Spinal cord (tissue), 10 donors: ENCODE measurements around the gene THRA. TPM values are rescaled to one million over a fixed set of nuclear protein-coding genes. Genes with fewer than 3 reads are reported as not detected.
A peak's percentile ranks its signal among the peaks of the same experiment; 100 is the strongest.

Experiments
- DNase-seq, 6 donors: peaks; one replicate each; pipeline versions ENCODE4 v3.0.0 to v3.0.0-alpha.2; 2013 to 2015; ENCODE audit warnings: low spot score in 6 of 6, low read depth in 4 of 6
- H3K27ac ChIP-seq: one replicate; pipeline ENCODE4 v1.5.1; 2013; ENCODE audit warnings: low read depth, low read length, control low read depth
- H3K27me3 ChIP-seq: one replicate; pipeline ENCODE4 v1.6.1; 2013; ENCODE audit warnings: low read length; ENCODE audit not compliant: control insufficient read depth, insufficient read depth
- H3K36me3 ChIP-seq: one replicate; pipeline ENCODE4 v1.6.1; 2013; ENCODE audit warnings: low read length; ENCODE audit not compliant: control insufficient read depth, insufficient read depth
- H3K4me1 ChIP-seq: one replicate; pipeline ENCODE4 v1.6.1; 2013; ENCODE audit warnings: low read length; ENCODE audit not compliant: control insufficient read depth, insufficient read depth
- H3K4me3 ChIP-seq: one replicate; pipeline ENCODE4 v1.5.1; 2013; ENCODE audit warnings: low read depth, low read length, control low read depth
- H3K9me3 ChIP-seq: one replicate; pipeline ENCODE4 v1.6.1; 2013; ENCODE audit warnings: low read length; ENCODE audit not compliant: control insufficient read depth, insufficient read depth
- WGBS: methylation state at CpG from one replicate; pipeline ENCODE4 v1.1.5; 2013; ENCODE audit warnings: missing lambda C conversion rate; ENCODE audit not compliant: insufficient coverage; 5-methylcytosine and 5-hydroxymethylcytosine counted together
- polyA plus RNA-seq, 2 donors: library from polyadenylated mRNA; unstranded; fragments of 120-200 nt; gene quantifications; one replicate each; pipeline ENCODE4 v1.2.1, GENCODE V29; 2013; ENCODE audit not compliant: insufficient read length in 2 of 2
- total RNA-seq, 2 donors: library from RNA; depleted of rRNA in 1 of 2; stranded (reverse); fragments of 120-200 nt in 1 of 2; fragments of >200 nt in 1 of 2; gene quantifications; one replicate each; pipeline versions ENCODE4 v1.2.3 to v1.2.4, GENCODE V29; 2013 to 2014
- donor health status: healthy.

Gene THRA
- total and polyA plus RNA-seq, 4 donors = 80.1 to 252 (median 197) TPM

DNA sequence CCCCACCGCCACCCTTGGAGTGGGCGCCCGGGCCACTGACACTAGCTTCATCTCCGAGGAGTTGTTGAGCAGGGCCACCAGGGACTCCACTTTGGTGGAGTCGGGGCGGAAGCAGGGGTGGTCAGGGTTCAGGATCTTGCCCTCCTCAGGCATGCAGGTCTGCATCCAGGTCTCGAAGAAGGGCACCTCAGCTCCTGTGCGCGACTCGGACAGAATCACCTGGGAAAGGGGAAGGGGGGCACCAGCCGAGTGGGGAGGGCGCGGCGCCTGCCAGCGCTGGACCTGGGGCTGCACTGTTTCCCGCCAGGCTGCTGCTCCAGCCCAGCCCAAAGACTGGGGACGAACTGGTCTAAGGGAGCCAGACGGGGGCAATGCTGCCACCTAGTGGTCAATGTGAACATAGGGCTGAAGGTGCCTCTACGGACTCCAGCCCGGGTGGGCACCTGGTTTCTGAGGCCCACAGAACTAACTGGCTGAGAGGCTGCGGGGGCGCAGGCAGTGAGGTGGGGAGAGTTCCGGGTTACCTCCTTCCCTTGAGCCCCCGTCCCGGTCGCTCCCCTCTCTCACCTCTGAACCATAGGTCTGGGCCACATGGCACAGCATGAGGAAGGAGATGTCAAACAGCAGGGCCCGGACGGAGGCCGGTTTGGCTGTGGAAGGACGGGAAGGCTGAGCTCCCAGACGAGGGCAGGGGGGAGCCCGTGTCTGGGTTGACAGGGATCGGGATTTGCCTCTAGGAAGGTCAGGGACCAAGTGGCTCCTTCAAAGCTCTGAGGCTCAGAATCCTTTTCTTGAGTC lies 35.8 kb upstream of the THRA start:
- no peak overlapping the region for H3K27ac ChIP-seq
- no peak overlapping the region for H3K4me3 ChIP-seq
- peaks cover 100% of the 10 kb centered on the region for H3K36me3 ChIP-seq
- DNase-seq = peak in 4 of 6 donors; percentile 55 to 89 (median 76)
- 41% methylated on average over 28 of the region's 33 CpGs for WGBS
- H3K9me3 ChIP-seq = no peaks in the 10 kb centered on the region
- no peaks in the 10 kb centered on the region for H3K27me3 ChIP-seq
- peaks cover 22% of the 10 kb centered on the region for H3K4me1 ChIP-seq

DNA sequence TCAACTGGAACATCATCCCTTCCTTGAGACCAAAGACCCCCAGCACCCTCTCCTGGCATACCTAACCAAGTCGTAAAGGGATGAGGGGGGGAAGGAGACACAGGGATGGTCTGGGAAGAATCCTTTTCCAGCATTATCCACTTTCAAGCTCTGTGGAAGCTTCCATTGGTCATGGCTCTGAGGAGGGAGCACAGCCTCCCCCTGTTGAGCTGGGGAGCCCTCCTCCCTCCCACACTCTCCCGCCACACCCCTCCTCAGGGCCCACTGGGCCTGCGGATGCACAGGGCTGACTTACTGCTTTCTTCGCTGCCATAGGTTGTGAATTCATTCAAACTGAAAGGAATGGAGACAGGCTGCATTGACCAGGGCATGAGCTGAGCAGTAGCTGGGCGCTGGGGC lies 35.2 kb upstream of the THRA start:
- no peak for DNase-seq
- Histone ChIP-seq H3K27ac (no peak overlapping the region), H3K4me1 (peaks cover 19% of the 10 kb centered on the region), H3K36me3 (peaks cover 100% of the 10 kb centered on the region), H3K27me3 (no peaks in the 10 kb centered on the region), H3K4me3 (no peak overlapping the region), H3K9me3 (no peaks in the 10 kb centered on the region)
- 64% methylated on average over 3 of the region's 5 CpGs for WGBS

DNA sequence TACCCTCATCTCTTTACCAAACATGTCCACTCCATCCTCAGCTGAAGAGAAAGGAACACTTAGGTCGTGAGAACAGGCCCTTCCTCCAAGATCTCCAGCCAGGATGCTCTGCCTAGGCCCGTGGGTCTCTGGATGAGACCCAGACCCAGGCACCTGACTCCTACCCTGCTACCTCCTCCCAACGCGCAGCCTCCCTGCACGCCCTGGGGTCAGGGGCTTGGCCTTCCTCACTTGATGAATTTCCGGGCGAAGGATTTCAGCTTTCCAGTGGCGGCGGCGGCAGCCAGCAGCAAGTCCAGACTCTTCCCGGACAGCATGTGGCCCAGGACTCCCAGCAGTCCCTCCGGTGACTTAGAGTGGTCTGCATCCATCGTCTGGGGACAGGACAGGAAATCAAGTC lies 34.2 kb upstream of the THRA start:
- H3K27me3 ChIP-seq = no peaks in the 10 kb centered on the region
- no peaks in the 10 kb centered on the region for H3K9me3 ChIP-seq
- DNase-seq = no peak
- 95% methylated on average over 13 of the region's 13 CpGs for WGBS
- H3K27ac ChIP-seq = no peak overlapping the region
- peaks cover 12% of the 10 kb centered on the region for H3K4me1 ChIP-seq
- H3K36me3 ChIP-seq = peaks cover 100% of the 10 kb centered on the region
- no peak overlapping the region for H3K4me3 ChIP-seq

DNA sequence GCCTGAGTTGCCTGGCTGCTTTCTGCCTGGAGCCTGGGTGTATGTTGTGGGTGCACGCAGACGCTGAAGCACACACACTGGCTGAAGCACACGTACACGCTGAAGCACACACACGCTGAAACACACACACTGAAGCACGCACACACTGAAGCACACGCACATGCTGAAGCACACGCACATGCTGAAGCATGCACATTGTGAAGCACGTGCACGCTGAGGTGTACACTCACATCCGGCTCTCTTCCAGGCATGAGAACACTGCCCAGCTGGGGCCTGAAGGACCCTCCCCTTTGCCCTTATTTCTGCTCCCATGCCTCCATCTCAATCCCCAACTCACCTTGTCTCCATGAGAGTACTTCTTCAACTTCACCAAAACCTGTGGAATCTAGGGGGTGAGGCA lies 31.1 kb upstream of the THRA start:
- Histone ChIP-seq H3K9me3 (no peaks in the 10 kb centered on the region), H3K27ac (no peak overlapping the region), H3K36me3 (peaks cover 98% of the 10 kb centered on the region), H3K4me3 (no peak overlapping the region), H3K27me3 (no peaks in the 10 kb centered on the region), H3K4me1 (peaks cover 9% of the 10 kb centered on the region)
- DNase-seq = no peak
- WGBS = 99% methylated on average over 11 of the region's 11 CpGs

DNA sequence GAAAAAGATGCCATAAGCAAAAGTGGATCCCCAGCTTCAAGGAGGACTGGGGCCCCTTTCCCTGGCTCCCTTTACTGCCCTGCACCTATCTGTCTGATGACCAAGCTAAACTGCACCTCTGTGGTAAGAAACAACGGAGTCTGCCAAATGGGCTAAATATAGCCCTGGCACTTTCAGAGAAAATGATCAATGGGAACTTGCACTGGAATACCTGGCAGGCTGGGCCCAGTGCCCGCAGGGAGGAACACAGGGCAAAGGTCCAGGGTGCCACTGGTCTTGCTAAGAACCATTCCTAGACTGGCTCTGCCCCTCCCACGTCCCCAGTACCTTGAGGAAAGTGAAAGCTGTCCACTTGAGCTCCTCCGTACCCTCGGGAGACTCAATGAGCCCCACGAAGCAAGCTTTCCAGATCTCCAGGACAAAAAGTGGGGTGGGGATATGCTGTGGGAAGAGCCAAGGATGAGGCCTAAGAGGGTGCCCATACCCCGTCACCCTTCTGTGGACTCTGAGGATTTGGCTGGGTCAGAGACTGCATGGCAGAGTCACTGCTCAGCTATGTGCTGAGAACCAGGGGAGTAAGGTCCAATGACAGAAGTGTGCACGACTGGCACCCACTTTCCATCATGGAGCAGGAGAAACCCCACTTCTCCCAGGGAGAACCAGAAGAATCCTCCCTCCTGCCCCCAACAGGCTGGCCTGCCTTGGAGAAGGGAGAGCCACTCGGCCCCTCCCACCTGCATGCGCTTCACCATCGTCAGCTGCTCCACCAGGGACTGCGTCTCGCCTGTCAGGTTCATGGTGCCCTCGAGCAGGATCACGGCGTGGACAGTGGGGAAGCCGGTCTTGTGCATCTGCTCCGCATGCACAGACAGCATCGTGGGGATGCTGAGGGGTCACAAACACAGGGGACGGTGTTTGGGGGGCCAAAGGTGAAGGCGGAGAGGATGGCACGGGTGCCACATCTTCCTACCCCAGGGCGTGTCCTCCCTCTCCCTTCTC lies 30.1 kb upstream of the THRA start:
- Histone ChIP-seq H3K27ac (no peak overlapping the region), H3K4me1 (peaks cover 5% of the 10 kb centered on the region)
- no peak for DNase-seq

DNA sequence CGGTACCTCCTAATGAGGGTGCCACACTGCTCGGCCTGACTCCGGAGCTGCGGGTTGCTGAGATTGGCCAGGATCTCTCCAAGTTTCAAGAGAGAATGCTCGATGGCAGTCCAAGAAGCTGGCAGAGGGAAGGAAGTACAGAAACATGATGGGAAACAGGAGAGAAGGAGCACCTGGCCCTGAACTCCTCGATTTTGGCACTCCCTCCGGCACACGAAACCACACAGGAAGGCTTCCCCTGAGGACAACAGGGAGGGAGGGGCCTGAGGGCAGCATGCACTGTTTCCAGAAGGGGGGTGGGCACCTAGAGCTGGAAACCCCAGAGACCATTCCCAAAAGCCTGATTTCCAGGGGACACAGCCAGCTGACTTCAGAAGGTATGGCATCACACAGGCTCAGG lies 29.4 kb upstream of the THRA start:
- Histone ChIP-seq H3K36me3 (peaks cover 84% of the 10 kb centered on the region), H3K27ac (no peak overlapping the region), H3K4me3 (no peak overlapping the region), H3K4me1 (peaks cover 5% of the 10 kb centered on the region), H3K9me3 (no peaks in the 10 kb centered on the region), H3K27me3 (no peaks in the 10 kb centered on the region)
- 94% methylated on average over 4 of the region's 8 CpGs for WGBS
- DNase-seq = no peak

More for the DNA sequence above, 30.1 kb upstream of the THRA start:
- Histone ChIP-seq H3K9me3 (no peaks in the 10 kb centered on the region), H3K27me3 (no peaks in the 10 kb centered on the region), H3K4me3 (no peak overlapping the region), H3K36me3 (peaks cover 91% of the 10 kb centered on the region)
- WGBS = 93% methylated on average over 17 of the region's 23 CpGs

DNA sequence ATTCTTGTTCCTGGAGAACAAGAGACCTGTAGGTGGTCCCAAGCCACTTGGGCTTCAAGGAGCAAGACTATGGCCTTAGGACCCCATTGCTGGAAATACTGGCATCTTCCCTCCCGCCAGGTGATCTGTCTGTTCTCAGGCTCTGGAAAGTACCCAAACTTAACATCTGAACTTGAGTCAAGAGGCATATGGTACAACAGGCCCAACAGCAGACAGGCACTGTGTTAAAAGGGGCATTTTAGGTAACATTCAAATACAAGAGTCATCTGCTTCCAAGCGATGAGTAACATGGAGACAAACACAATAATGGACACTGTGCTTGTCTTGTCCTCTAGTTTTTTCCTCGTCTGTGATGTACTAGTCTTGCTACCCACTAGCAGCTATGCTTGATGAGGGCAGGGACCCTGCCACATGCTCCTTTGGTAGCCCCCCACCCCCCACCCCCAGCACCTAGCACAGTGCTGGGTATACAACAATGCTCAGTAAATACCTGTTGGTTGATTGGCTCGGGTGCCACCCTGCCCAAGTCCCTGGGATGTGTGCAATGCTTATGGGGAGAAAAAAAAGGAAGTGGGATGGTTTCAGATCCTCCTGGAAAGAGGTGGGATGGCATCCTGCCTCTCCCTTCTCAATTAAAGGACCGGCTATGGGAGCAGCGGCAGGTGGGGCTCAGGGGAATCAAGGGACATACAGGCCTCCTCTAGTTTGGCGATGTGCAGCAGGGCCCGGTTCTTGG lies 28.2 kb upstream of the THRA start:
- Histone ChIP-seq H3K9me3 (no peaks in the 10 kb centered on the region), H3K27ac (no peak overlapping the region), H3K4me3 (no peak overlapping the region), H3K36me3 (peaks cover 72% of the 10 kb centered on the region), H3K27me3 (no peaks in the 10 kb centered on the region), H3K4me1 (peaks cover 12% of the 10 kb centered on the region)
- WGBS = 70% methylated on average over 7 of the region's 8 CpGs
- no peak for DNase-seq

DNA sequence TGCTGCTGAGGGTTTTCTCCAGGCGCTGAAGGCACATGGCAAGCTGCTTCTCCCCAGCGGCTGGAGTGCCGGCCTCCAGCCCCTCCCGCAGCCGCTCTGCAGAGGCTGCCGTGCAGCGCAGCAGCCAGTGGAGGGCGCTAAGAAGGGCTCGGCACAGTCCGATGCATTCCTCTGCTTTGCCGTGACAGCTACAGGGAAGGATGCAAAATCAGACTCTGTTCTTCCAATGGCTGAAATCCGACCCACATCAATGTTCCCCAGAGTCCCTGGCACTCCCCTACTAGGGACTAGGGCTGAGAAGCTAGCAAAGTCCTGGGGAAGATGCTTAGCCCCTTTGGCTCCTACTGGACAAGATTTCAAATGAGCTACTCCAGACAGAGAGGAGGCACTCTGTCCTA lies 27.6 kb upstream of the THRA start:
- peaks cover 12% of the 10 kb centered on the region for H3K4me1 ChIP-seq
- 11% methylated on average over 11 of the region's 12 CpGs for WGBS
- no peaks in the 10 kb centered on the region for H3K27me3 ChIP-seq
- peaks cover 66% of the 10 kb centered on the region for H3K36me3 ChIP-seq
- DNase-seq = peak in 1 of 6 donors; percentile 29
- H3K9me3 ChIP-seq = no peaks in the 10 kb centered on the region
- no peak overlapping the region for H3K27ac ChIP-seq
- no peak overlapping the region for H3K4me3 ChIP-seq

DNA sequence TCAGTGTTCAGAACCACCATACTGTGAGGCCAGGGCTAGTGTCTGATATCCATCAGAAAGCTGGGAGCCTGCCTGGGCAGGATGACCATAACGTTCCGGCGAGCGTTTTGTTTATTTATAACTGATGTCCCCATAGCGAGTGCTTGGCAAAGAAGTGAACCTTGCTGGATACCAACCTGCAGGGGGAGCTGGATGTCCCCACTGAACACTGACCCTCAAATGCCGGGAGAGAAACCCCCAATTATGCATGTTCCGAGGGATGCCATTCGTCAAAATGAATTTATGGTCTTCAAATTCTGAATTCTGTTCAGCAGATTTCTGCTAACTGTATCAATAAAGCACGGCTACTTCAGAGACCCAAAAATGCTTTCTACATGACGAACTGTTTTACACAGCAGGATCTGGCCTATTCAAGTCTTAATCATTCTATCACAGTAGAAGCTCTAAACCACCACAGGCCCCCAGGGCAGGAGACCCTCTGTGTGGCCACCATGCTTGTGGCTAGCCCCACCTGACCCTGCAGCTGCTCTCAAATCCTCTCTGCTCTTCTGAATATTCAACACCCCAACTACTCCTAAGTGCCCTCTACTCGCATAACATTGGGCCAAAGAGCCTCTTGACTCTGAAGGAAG lies 23.8 kb upstream of the THRA start:
- Histone ChIP-seq H3K4me1 (peaks cover 12% of the 10 kb centered on the region), H3K4me3 (no peak overlapping the region), H3K9me3 (no peaks in the 10 kb centered on the region), H3K27ac (peak overlapping the region; percentile 50), H3K27me3 (no peaks in the 10 kb centered on the region), H3K36me3 (peaks cover 44% of the 10 kb centered on the region)
- 23% methylated on average over 11 of the region's 11 CpGs for WGBS
- DNase-seq = peak in 3 of 6 donors; percentile 41 to 79 (median 64)
